HG03469 (cell line): ENCODE results near the gene SHOC2.
A peak's percentile ranks its signal among the peaks of the same experiment; 100 is the strongest.
"Not testable (repeated sequence)": the region's sequence is repeated elsewhere in the genome, so short reads cannot be mapped to it uniquely, and the experiment has no call there.

Source experiments
- ATAC-seq: cut with Tn5 transposase; IDR thresholded peaks from one replicate; pipeline ENCODE4 v1.9.1; 2021; ENCODE audit warnings: mild to moderate bottlenecking, moderate library complexity, moderate number of reproducible peaks; ENCODE audit not compliant: unreplicated experiment

Gene SHOC2

DNA sequence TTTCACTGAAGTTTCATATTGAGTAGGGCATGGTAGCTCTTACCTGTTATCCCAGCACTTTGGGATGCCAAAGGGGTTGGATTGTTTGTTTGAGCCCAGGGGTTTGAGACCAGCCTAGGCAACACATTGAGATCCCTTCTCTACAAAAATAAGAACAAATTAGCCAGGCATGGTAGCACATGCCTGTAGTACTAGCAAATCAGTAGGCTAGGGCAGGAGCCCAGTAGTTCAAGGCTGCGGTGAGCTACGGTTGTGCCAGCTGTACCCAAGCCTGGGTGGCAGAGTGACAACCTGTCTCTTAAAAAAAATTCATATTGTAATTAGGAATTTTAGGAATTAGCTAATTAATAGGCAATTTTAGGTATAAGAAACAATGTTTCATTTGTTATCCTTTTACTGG lies 18.4 kb upstream of the SHOC2 start:
- no peak for ATAC-seq

DNA sequence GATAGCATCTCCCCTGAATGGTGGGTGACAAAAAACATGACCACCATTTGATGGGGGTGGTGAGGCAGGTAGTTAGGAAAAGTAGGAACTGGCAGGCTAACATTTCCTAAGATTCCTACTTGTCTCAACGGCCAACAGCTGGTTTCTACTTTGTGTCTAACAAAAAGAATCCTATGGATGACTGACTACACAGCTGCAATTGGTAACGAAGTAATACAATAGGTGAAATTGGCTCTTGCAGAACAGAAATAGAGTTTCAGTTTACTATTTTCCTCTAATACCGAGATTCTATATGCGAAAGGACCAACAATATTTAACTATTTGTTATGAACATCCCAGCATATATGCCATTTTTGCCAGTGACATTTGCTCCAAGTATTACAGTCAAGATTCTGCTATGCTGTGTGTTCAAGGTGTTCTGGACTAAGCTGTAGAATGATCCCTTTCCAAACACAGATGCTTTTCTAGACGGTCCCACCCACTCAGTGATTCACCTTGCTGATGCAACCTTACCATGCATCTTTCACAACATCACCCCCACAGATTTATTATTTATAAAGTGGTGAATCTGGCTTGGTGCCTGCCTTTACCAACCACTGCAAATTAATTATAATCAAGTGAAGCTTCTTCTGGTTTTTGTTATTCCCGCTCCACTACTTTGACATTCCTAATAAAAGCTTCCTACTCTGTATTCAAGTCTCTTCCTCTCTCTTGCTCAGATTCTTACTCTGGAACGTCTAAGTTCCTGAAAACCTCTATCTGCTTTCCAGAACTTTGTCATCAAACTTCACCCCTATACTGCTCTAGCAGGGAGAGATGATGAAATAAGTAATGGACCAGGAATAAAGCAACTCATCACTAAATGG lies 17.2 kb upstream of the SHOC2 start:
- ATAC-seq, result no peak

DNA sequence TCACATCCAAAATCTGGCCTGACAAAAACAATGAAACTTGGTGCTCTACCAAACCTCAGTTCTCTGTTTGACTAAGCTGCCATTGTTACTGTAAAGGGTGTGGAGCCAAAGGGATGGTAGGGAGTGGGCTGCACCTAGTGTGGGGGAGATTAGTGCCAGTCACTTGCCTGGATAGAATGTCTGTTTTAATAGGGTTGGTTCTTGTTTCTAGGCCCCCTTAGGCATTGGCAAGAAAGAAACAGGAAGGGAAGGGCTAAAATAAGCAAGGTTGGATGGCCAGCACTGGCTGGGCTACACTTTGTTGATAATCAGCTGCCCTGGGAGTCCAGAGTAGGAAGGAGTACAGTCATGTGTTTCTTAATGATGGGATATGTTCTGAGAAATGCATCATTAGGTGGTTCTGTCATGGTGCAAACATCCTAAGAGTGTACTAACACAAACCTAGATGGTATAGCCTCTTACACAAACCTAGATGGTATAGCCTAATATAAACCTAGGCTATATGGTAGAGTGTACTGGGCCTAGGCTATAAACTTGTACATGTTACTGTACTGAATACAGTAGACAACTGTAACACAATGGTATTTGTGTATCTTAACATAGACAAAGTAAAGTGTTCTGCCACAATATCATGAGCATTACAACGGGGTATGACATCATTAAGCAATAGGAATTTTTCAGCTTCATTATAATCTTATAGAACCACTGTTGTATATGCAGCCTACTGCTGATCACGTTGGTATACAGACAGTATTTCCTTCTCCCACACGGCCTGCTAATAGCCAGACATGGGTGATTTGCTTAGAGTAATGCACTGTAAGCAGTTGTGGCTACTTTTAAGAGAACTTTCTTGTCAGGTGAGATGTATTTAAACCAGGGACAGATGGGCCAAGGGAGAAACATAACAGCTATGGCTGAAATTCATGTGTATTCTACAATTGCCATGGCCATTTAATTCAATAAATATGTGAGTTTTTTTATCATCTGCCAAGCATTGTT lies 15.8 kb upstream of the SHOC2 start:
- ATAC-seq, result peak; percentile 64

DNA sequence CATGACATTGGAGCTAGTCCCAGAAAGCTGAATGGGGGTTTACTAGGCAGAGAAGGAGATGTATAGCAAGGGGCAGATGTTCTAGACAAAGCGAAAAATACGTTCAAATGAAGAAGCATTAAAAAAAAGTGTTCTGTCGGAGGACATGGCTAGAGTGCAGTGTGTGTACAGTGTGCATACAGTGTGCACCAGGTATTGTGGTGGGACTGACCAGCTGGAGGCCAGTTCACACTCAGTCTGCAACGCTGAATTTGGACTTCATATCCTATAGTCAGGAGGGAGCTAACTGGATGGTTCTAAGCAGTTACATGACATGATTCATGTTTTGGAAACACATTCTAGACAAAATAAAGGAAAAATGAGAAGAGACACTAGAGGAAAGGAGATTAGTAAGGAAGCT lies 9.3 kb upstream of the SHOC2 start:
- ATAC-seq, result no peak

DNA sequence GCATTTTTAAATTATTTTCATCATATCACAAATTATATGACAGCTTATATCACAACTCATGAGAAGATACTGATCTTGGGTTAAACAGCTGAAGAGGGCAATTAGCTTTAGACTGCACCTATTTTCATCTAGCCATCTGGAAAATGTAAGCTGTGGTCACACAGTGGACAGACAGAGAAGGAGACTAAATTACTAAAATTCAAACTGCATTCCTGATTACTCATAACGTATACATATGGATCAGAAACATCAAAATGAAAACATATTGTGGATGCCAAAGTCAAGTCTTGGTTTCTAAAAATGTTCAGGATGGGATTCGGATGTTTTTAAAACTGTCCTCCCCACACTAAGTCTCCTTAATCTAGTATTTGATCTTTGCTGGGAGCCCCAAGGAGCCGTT lies 7.0 kb upstream of the SHOC2 start:
- ATAC-seq, result no peak

DNA sequence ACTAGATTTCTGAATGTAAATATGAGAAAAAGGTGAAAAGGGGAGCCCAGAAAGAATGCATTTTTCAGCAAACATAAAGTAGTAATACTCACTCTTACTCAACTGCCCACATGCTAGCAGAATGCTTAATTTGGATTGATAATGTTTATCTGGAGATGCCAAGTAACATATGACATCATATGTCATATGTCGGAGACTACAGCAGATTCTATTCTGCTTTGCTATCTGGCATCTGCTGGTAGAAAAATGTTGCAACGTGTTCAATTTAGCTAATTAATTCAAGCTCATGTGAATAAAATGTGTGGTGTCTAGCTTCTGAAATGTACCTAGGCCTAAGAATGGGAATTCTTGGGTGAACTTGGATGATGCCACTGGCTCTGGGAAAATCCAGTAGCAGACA lies 5.0 kb upstream of the SHOC2 start:
- no peak for ATAC-seq

DNA sequence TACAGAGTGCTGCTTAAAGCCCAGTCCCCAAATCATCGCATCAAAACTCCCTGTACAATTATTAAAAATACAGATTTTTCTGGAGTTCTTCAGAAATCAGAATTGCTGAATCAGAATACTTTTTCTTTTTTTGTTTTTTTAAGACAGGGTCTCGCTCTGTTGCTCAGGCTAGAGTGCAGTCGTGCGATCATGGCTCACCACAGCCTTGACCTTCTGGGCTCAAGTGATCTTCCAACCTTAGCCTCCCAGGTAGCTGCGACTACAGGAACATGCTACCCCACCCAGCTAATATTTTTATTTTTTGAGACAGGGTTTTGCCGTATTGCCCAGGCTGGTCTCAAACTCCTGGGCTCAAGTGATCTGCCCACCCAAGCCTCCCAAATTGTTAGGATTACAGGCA lies 4.4 kb upstream of the SHOC2 start:
- no peak for ATAC-seq

DNA sequence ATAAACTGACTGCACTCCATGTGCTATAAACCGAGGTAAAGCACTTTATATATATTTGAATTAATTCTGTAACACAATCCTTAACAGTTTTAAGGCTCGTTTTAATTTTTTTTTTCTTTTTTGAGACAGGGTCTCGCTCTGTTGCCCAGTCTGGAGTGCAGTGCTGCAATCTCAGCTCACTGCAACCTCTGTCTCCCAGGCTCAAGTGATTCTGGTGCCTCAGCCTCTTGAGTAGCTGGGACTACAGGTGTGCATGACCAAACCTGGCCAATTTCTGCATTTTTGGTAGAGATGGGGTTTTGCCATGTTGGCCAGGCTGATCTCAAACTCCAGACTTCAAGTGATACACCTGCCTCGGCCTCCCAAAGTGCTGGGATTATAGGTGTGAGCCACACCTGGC lies 3.8 kb upstream of the SHOC2 start:
- ATAC-seq, result not testable (repeated sequence)

DNA sequence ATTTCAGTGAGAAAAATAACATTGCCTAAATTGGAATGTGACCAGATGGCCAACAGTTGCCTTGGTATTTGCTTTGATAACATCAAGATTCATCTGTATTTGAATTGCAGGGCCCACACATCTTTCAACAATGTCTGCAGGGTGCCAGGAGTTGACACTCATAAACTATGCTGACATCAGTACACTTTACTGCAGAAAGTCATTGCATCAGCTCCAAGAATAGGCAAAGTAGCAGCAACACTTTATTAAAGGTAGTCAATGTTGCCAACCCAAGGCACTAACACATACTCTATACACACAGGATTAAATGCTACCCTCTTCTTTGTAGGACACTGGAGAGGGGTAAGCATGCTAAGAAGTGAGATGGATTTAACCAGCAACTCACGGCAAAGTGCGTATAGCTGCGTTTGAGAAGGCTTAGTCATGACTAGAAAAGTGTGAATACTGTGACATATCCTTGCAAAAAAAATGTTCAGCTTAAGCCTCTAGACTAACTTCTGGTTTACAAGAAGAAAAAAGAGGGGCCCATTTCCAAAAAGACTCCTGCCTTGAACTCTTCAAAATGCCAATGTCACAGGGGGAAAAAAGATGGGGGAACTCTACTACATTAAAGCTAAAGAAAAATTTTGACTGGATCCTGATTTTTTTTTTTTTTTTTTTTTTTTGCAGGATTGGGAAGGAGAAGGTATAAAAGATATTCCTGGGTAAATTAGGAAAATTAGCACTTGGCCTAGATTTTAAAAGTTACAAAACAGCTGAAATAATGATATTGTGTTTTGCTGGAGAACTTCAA lies 2.7 kb upstream of the SHOC2 start:
- no peak for ATAC-seq

DNA sequence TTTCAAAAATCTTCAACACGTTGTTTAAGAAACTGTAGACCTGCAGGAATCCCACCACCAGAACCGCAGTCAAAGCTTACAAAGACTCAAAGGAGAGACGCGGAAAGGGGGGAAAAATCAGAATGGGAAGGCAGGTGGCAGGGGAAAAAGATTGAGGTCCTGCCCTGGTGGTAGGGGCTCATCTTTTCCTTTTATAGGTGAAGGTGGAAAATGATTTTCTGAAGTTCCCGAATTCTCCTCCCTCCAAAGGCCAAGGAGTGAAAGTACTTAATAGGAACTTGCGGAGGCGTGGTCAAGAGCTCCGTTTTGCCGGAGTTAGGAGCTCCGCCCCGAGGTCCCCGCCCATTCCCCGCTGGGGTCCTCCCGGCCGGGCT lies 1.1 kb upstream of the SHOC2 start:
- ATAC-seq, result no peak

DNA sequence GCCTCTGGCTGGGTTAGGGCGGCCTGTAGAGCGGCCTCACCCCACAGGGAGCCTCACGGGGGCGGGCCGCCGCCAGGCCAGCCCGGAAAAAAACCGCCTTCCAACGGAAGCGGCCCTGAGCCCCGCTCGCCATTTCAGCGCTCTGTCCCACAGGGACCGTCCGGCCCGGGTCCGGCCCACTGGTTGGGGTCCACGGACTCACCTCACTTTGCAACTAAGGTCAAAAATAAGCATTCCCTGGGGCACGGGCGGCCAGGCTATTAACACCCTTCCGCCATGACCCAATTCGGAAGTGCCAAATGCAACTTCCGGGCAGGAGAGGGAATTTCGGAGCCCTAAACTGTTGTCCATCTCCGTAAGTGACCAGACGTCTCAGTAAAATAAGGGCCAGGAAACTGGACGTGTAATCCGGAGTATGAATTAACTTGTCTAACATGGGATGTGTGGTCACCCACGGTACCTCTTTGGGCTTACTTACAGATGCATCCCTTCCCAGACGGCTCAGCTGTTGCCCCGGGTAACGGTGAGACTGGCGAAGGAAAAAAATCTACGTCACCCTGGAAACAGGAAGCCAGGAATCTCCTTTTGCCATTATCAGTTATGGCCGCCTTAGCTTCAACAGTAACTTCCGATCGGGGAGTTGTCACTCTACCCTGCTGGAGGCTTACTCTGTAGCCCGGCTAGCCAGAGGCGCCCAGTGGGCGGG lies 608 bp upstream of the SHOC2 start, which contains the start of gene BBIP1:
TSS of gene BBIP1 (minus strand) at position 538 of the 706 bp plus-strand sequence. CDS start 1,023 bp downstream, outside the sequence.
- peak; percentile 71 for ATAC-seq

DNA sequence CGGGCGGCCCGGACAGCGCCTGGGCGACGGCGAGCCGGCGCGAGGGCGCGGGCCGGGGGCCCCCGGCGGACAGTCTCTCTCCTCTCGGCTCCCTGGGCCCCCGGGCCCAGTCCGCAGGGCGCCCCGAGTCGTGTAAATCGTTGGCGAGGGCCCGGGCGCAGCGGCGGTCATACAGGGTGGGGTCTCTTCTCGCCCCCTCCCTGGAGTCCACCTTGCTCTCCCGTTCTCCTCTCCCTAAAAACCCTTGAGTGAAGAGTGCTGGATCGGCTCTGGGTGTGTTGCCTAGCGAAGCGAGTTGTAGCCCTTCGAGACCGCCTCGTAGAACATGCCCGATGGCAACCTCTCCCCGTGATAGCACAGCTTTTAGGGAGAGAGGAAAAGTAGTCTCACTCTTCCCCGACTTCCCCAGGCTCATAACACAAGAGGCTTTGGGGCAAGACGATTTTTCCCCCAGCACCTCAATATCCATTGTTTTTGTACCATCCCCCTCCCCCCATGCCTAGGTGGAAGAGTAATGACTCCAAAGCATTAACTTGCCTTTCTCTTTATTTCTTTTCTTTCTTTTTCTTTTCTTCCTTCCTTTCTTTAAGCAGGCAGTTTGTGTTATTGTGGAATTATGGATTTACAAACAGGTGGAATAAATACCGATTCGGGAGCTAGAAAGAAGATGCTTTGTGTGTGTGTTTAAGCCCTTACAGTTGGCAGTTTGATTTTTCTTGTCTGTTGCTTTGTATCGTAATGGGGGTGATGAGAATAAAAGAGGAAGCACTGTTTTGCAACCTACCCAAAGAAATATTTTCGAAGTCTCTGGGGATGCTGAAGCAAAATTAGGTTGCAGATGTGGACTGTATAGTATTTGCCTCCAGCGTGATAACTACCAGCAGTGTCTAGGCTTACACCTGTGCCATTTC lies 822 bp downstream of the SHOC2 start:
- ATAC-seq, result peak; percentile 23

DNA sequence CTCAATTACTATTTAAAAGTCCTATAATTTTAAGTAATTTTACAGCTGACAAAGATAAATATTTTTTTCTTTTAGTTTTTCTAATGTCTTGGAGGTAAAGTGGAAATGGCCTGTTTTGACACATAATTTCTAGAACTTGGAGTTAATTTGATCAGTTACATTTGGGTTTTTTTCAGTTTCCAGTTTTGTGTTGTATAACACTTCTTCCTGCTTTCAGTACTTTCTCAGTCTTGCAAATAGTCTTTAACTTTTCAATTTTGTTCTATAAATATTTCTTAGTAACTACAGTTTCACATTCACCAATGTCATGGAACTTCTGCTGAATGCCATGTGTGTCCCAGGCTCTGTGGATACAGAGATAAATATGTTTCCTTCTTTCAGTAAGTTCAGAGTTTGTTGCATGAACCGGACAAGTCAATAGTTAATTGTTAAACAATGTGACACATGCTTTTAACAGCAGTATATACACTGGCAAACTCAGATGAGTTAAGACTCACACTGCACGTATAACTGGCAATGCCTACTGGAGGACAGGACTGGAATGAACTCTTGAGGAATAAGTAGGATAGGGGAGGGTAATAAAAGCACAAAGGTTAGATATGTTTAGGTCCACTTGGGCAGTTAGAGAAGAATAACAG lies 4.6 kb downstream of the SHOC2 start:
- peak; percentile 16 for ATAC-seq

DNA sequence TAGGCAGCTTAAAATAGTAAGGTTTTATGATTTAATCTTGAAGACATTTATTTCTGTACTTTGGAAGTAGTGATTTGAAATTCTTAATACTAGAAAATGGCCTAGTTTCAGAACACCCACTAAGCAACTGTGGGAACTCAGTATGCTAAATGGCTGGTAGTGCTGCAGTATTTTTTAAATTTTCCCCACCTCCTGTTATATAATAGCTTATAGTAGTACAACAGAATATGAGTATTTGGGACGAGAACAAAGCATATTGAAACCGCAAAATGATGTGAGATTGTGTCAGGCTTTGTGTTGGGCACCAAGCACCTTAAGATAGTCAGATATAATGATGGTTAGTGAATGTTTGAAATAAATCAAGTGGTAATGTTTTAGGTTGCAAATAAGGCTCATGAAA lies 8.1 kb downstream of the SHOC2 start:
- ATAC-seq, result no peak

DNA sequence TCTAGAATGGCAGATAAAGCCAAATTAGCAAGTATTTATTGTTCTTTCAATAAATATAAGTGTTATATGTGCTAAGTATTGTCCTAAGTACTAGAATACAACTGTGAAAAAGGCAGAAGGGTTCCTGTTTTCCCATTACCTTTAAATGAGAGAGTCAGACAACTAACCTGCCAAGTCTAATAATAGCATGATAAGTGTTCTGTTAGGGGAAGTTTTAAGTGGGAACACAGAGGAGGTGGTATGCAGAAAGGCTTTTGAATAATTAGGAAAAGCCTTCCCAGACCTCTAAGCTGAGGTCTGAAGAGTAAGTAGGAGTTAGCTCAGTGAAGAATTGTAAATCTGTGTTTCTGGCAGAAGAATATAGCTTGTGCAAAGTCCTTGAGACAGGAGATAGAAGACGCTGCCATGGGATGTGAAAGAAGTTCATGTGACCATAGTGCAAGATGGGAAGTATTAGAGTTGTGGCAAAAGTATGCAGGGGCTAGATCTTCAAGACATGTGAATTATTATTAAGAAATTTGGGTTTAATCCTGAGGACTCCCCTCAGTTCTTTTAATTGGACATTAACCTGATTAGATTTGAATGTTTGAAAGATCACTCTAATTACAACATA lies 12.5 kb downstream of the SHOC2 start:
- ATAC-seq, result no peak

DNA sequence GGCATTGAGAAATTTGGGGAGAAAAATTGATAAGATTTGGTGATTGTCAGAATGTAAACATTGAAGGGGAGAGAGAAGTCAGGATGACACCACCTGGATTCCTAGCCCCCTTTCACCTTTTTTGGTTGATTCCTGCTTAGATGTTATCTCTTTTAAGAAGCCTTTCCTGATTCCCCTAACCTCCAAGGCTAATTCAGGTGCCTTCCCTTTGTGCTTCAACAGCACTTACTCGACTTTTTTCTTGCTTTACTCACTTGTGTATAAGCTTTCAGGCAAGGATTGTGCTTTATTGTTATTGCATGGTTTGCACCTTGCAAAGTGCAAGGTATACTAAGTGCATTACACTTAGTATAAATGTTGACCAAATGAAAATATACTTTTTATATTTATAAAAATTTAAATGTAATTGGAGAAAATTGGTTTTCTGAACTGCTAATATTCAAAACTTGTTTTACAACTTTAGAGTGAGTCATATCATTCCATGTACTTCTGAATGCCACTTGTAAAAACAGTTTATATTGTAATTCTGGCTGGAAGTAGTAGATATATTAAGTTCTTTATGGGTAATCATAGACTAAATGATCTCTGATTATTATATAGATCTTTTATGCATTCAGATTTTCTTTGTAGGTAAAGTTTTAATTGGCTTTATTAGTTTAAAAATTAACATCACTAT lies 13.2 kb downstream of the SHOC2 start:
- ATAC-seq, result no peak

DNA sequence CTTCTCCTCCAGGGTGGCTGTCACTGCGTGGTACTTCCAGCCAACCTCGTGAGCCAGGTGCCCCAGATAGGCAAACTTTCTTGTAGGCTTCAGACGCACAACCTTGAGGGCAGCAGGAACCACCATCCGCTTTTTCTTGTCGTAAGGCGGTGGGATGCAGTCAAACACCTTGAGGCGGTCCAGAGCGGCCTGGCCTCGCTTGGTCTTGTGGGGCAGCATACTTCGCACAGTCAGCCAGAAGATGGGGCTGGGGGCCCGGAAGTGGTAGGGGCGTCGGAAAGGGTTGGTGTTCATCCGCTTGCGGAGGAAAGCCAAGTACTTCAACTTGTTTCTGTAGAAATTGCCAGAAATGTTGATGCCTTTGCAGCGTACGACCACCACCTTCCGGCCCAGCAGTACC lies 17.4 kb downstream of the SHOC2 start:
- ATAC-seq, result no peak

DNA sequence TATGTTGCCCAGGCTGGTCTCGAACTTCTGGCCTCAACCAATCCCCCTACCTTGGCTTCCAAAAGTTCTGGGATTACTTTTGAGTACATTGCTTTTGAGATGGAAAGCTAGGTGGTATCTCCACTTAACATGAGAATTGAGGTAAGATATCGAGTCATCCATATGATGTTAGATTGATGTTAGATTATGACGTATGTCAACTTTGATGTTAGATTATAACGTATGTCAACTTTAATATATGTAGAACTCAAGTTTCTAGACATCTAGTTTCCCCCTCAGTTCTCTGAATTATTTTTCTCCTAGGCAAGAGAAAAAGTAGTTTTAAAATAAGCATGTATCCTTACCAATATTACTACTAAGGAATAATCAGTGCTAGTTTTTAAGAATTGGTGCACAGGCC lies 20.0 kb downstream of the SHOC2 start:
- ATAC-seq, result no peak
